A549 (cell line): ENCODE measurements around the gene TINAG.

ENCODE experiments used
- CEBPB ChIP-seq, 2 experiments: fragments of >200 bp in 1 of 2; sonication (Bioruptor Twin) in 1 of 2; formaldehyde crosslinking in 1 of 2; IDR thresholded peaks; 2 replicates each; pipeline ENCODE4 v1.6.1; 2012 to 2016
- CHD2 ChIP-seq: fragments of 150-350 bp; IDR thresholded peaks from 2 replicates; pipeline ENCODE4 v1.6.1; 2014; ENCODE audit warnings: low read length; ENCODE audit not compliant: partially characterized antibody
- EP300 ChIP-seq, 2 experiments: fragments of >200 bp; sonication (Bioruptor Twin); formaldehyde crosslinking; IDR thresholded peaks; 2 replicates in 1 of 2; 3 replicates in 1 of 2; pipeline ENCODE4 v1.6.1; 2016 to 2017
- JUNB ChIP-seq: fragments of >200 bp; sonication (Bioruptor Twin); formaldehyde crosslinking; IDR thresholded peaks from 2 replicates; pipeline ENCODE4 v1.6.1; 2016
- KDM5A ChIP-seq: fragments of 200-600 bp; sonication (generic); IDR thresholded peaks from 2 replicates; pipeline ENCODE4 v1.6.1; 2016; ENCODE audit warnings: antibody characterized with exemption, mild to moderate bottlenecking
- POLR2A ChIP-seq: IDR thresholded peaks from 2 replicates; pipeline ENCODE4 v1.6.1; 2012; ENCODE audit warnings: mild to moderate bottlenecking, low read length
- RAD21 ChIP-seq, 2 experiments: fragments of >200 bp in 1 of 2; sonication (Bioruptor Twin) in 1 of 2; formaldehyde crosslinking in 1 of 2; IDR thresholded peaks in 1 of 2; conservative IDR thresholded peaks in 1 of 2; 2 replicates in 1 of 2; 3 replicates in 1 of 2; pipeline ENCODE4 v1.6.1; 2012 to 2018; ENCODE audit warnings: inconsistent platforms in 1 of 2
- SMC3 ChIP-seq: fragments of >200 bp; sonication (Bioruptor Twin); formaldehyde crosslinking; IDR thresholded peaks from 3 replicates; pipeline ENCODE4 v1.6.1; 2018; ENCODE audit warnings: inconsistent platforms
- TF ChIP-seq, protein P1 (sequence below): fragments of >200 bp; sonication (Bioruptor Twin); formaldehyde crosslinking; IDR thresholded peaks from 3 replicates; pipeline ENCODE4 v1.5.1; 2016
- TF ChIP-seq, protein P2 (sequence below): IDR thresholded peaks from 2 replicates; pipeline ENCODE4 v1.6.1; 2012

DNA sequence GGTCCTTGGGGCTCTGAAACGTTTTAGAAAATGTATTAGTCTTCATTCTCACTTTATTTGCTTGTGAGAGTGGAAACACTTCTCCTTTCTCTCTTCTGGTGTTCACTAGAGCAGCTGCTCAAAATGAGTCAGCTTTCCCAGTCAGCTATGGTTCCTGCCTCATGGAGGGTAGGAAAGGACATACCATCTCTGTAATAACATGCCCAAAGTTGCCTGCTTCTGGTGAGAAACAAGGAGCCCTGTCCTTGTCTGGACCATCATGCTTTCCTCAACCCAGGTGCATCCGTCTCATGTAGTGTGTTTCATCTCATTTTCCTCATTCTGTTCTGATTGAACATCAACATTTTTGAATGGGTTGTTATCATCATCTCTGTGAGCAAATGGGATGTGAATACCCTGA, 17.1 kb upstream of the TINAG start:
- TF ChIP-seq POLR2A (no peak), SMC3 (no peak), CHD2 (no peak), EP300 (IDR thresholded peaks at IDR 0.05) (no peak), RAD21 (conservative IDR thresholded peaks at IDR 0.05 in 1 of 2, IDR thresholded peaks at IDR 0.05 in 1 of 2) (no peak), KDM5A (no peak), CEBPB (IDR thresholded peaks at IDR 0.05) (no peak), JUNB (no peak)
- TF ChIP-seq, protein P1, sequence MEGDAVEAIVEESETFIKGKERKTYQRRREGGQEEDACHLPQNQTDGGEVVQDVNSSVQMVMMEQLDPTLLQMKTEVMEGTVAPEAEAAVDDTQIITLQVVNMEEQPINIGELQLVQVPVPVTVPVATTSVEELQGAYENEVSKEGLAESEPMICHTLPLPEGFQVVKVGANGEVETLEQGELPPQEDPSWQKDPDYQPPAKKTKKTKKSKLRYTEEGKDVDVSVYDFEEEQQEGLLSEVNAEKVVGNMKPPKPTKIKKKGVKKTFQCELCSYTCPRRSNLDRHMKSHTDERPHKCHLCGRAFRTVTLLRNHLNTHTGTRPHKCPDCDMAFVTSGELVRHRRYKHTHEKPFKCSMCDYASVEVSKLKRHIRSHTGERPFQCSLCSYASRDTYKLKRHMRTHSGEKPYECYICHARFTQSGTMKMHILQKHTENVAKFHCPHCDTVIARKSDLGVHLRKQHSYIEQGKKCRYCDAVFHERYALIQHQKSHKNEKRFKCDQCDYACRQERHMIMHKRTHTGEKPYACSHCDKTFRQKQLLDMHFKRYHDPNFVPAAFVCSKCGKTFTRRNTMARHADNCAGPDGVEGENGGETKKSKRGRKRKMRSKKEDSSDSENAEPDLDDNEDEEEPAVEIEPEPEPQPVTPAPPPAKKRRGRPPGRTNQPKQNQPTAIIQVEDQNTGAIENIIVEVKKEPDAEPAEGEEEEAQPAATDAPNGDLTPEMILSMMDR, result no peak
- TF ChIP-seq, protein P2, sequence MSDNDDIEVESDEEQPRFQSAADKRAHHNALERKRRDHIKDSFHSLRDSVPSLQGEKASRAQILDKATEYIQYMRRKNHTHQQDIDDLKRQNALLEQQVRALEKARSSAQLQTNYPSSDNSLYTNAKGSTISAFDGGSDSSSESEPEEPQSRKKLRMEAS, result no peak
